Stimulated activated CD8-positive, alpha-beta memory T cell treated with anti-CD3 and anti-CD28 coated beads, Interleukin-4, amount 100 ng/mL, for 48 hours (primary cell): ENCODE data around the gene ACOT12.
"Not testable (repeated sequence)": the region's sequence is repeated elsewhere in the genome, so short reads cannot be mapped to it uniquely, and the experiment has no call there.

Experiments
- DNase-seq: peaks from one replicate; pipeline ENCODE4 v3.0.0-alpha.2; 2020

The ACOT12 gene

DNA sequence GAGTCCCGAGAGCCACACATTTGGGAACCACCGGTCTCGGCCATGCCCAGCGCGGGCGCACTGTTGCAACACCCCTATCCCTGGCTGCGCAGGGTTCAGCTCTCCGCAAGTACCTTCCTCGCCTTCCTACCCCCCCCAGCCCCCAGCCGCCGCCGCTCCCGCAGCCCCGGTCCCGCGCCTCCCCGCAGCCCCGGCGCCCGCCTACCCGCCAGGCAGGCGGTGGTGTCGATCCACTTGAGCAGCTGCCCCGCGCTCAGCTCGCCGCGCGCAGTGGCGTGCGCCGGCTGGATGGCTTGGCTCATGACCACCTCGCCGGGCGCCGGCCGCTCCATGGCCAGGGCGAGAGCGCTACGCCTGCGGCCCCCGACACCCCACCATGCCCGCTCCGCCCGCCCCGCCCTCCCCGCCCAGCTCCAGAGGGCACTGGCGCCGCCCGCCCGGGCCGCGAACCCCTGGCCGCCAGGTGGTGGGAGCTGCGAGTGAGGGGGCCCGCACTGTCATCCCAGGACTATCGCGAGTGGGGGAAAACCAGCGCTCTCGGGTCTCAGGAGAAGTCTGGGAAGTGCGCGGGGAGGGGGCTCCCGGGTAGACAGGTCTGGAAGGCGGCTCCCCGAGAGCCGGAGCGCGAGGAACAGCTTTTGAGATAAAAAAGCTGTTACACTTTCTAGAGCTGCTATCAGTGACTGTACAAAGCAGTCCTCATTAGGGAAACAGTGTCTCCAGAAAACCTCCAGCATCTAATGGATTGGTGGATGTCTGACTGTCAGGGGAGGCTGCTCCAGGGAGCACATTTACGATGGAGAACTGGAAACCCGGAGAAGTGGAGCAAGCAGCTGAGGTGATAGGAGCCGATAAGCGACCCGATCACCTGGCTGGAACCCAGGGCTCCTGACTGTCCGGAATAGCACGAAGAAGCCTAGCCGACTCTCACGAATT lies at the start of gene ACOT12:
Gene ACOT12, minus strand, starts transcription at position 352 of the 936 bp plus-strand sequence. Its CDS starts 20 bp downstream, at position 332.
- no peak for DNase-seq

DNA sequence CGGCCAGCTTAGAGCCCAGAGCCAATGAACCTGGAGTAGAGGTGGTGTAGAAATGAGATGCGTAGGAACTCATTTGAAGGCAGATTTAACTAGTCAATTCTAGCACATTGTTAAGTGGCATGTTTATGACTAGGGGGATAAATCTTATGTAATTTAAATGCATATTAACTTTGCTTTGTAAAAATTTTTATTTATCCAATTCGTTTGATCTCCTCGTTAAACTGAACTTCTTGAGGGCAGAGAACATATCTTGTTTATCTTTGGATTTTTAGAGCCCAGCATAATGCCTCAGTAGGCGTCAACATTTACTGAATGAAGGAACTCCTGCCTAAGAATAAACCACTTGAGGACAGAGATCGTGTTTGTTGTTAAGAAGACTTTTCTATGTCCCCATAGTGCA lies 41.1 kb upstream of the ACOT12 start:
- no peak for DNase-seq

DNA sequence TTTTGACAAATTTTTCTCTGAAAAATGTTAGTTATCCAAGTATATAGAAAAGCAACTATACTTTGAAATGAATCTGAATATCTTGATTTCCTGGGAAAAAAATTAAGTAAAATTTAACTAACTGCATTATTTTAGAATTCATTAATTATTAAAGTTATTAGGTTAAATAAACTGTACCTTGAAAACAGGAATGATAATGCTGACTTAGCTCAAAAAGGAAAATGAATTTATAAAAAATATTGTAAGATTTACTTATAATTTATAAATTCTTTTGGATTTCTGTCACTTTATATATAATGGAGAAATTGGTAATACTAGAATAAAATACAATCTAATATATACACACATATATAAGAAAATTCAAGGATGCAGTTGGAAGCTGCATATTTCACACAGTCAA lies 36.1 kb upstream of the ACOT12 start:
- DNase-seq: no peak

DNA sequence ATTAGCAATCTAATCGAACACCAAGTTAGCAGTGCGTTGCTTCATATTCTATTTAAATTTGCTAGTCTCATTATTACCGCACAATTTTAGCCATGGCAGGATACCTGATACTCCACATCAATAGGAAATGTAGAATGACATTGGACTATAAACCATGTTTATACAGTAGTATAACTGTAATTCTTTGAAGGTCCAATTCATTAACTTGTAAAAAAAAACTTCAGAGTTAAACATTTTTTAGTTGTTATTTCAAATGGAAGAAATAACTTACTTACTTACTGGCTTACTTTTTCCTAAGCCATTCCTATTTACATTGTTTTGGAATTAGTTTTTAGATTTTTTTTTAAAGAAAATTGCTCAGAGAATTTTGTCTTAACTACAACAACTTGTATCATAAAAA lies 35.4 kb upstream of the ACOT12 start:
- no peak for DNase-seq

DNA sequence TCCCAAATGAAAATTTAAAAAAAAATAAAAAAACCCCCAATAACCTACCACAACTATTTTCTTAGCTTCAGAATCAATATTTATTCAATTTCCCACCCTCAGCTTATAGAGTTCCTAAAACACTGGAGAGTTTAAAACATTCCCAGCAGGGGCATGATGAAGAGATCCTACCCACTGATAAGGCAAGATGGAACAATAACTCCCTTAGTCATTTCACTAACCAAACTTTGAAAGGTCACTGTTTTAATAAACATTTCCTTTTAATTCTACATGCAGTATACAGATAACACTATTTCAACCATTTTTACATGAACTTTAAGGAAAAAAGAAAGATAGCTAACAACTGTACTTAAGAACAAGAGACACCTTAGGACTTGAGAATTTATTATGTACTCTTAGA lies 34.9 kb upstream of the ACOT12 start:
- no peak for DNase-seq

DNA sequence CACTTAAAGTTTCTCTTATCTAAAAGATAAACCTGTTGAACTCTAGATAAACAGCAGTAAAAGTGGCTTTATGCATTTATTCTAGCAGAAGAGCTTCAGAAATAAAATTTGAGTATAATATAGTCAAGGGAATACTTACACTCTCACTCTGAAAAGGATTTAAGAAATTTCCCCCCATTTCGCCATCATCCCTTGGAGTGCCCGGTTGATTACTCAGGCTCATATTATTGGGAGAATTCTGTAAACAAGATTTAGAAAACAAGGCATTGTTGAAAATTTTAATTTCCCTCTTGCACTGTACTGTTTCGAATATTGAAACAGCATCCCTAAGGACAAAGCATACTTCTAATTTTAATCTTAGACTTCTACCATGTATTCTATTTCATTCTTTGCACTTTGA lies 34.5 kb upstream of the ACOT12 start:
- no peak for DNase-seq

DNA sequence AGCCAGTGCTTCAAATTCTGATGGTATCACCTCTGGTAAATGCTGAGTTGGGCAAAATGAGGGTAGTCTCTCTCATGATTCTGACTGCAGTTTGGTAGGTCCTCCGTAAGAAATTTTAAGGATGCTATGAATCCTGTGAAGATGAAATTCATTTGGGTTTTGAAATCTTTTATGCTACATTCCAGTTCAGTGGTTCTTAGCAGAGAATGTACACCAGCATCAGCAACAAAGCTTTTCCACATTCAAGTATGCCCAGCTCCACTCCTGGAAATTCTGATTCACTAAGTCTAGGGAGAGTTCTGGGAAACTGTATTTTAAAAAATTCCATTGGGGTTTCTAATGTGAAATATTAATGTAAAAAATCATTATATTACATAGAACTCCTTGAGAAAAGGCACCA lies 33.6 kb upstream of the ACOT12 start:
- DNase-seq: no peak

DNA sequence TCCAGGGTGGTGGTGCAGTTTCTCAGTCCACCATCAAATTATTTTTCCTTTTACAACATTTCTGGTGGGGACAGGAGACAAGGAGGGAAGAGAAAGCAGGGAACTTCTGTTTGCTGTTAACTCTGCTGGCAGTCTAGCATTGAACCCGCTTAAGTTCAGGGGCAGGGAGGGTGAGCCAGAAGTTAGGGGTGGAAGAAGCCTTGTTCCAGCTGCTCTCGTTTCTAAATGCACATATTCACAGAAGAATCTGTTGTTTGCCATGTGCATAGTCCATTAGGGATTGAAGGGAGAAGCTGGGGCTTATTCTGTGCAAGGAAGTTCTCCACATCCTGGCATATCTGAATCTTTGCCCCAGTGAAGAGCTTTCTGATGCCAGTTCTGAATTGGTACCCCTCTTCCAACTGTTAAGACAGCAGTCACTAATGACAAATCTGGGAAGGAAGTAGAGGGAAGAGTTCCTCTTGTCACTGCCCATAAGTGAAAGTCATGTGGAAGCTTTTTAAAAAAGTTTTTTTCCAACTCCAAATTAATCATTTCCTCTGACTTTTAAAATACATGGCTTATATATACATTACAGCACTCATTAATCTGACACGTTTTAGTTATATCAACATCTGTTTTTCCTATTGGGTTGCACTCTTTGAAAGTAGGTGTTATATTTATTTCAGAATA lies 32.6 kb upstream of the ACOT12 start:
- DNase-seq: no peak

DNA sequence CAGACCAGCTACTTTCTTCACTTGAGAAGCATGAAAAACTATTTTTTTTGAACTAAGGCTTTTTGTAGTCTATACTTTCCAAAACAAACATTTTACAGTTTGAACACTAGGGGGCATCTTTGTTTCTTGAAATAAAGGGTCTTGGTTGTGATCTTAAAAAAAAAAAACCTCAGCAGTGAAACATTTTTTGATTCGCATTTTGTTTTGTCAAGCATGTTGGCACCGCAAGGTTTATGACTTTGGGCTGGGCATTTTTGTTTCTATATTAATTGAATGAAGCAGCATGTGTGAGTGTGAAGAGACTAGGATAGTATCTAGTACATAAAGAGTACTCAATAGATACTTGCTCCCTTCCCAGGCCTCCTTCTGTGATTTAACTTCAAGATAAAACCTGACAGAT lies 31.6 kb upstream of the ACOT12 start:
- no peak for DNase-seq

DNA sequence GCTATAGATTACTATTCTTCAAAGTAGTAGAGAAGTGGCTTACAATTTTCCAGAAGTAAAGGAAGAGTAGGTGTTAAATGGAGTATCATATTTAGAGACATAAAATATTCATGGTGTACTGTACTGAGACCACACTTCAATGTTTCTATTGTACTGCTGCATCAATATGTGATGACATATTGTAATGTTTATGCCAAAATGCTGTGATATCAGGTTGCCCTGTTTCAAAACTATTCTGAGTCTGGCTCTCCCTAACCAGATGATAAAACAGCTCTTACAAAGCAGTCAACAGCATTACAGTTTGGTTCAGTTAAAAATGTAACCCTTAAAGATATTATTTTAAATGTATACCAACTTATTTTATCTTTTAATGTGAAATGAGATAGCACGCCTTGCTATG lies 30.8 kb upstream of the ACOT12 start:
- no peak for DNase-seq

DNA sequence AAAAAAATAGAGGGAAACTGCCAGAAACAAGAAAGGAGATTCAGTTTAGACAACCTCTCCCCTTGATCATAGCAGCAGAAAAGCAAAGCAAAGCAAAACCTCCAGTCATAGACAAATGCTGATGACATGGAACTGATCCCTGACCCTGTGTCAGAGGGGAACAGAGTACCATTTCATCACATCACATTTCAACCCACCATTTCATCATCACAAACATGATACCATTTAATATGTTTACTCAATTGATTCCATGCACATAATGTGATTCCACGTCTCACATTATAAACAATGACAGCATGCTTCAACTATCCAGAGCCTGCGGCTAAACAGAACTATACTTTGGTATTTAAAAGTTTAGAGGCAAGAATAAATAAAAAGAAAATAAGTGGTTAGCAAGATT lies 28.7 kb upstream of the ACOT12 start:
- DNase-seq: no peak

DNA sequence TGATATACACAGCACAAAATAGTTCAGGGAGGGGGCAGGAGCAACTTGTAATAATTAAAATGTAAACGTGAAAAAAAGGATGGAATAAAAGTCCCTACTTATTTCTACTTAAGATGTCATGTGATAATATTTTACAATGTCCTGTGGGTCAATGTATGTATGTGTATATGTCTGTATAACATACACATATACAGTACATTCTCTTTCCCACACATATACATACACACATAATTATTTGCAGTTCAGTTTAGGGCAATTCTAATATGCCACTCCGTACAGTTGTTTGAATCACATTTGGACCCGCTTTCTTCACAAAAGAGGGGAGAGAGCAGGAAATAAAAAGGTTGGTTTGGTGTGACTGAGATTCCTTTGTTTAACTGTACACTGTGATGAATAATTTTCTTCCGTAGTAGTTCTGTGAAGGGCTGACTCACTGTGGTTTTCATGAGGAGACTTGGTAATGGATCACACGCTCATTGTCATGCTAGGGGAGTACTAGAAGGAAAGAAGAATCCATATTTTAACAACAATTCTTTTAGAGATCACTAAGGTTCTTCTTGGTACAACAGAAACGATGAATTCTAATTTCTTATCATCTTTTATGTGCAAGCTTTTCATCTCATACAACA lies 26.2 kb upstream of the ACOT12 start:
- no peak for DNase-seq

DNA sequence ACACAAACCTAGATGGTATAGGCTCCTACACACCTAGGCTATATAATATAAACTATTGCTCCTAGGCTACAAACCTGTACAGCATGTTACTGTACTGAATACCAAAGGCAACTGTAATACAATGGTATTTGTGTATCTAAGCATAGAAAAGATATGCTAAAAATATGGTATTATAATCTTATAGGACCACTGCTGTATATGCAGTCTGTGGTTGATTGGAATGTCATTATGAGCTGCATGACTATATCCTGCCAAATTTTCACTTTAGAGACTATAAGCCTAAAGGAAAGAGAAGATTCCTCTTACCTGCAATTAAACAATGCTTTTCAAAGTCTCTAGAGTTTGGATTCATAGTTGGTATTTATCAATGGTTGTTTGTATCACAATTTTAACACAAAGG lies 24.7 kb upstream of the ACOT12 start:
- DNase-seq: no peak

DNA sequence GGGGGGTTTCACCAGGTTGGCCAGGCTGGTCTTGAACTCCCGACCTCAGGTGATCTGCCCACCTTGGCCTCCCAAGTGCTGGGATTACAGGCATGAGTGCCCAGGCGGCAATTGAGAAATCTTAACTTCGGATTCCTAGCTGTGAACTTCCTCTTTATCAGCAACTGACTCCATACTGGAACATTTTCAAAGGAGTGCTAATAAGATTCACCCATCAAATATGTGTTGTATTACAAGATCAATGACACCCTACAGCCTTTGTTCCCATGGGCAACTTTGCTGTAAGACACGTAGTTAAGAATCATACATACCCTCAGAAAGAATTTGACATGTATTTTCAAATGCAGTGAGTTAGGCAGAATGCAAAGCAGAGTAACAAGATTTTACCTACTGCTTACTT lies 23.1 kb upstream of the ACOT12 start:
- DNase-seq: no peak

DNA sequence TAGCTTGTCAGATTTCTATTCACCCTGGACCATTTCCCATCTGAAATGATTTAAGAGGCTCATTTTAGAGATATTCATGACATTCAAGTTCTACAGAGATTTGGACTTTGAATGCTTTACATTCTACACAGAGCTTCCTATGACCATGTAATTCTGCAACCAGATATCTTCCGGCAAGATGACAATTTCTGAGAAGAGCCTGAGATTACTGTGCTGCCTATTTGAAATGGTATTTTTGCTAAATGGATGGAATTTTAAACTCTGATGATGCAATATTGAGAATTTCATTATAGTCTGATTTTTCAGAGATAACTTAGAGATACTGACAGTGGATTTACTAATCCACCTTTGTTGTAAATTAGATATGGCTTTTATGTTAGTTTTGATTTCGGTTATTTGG lies 16.0 kb upstream of the ACOT12 start:
- DNase-seq: no peak

DNA sequence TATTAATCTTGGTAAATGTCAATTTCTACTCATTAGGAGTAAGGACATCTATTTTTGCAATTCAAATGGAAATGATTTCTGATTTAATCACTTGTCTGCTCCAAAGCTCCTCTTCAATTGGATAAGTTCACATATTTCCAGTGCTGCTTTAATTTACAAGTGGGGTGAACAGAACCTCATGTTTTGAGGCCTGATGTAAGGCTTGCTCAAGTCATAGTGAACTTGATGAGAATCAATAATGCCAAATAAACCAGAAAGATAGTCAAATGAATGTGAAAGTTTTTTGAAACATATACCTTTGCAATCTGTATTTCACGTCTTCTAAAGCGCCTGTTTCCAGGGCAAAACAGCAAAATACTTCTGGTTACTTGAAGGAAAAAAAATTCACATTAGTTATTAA lies 15.4 kb upstream of the ACOT12 start:
- no peak for DNase-seq

DNA sequence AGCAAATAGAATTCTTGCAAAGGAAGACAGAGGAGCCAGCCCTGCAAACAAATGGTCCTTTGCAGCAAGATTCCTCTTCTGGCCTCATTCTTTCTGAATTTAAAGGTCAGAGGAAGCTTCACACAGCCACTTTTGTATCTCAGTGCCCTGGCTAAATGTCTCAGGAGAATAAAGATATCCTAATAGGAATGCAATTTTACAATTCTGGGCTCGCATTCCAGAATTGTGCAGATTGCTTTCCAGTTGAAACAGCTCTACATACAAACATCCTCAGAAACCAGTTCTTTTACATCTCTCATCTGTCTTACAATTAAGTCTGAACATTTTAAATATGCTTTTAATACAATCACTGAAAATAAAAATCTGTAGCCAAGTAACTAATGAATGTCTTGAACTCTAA lies 14.6 kb upstream of the ACOT12 start:
- DNase-seq: no peak

DNA sequence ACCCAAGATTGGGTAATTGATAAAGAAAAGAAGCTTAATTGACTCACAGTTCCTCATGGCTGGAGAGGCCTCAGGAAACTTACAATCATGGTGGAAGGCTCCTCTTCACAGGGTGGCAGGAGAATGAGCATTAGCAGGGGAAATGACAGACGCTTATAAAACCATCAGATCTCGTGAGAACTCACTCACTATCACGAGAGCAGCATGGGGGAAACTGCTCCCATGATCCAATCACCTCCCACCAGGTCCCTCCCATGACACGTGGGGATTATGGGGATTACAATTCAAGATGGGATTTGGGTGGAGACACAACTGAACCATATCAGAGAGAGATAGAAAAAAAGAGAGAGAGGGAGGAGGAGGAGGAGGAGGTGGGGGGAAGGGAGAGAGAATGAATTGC lies 13.9 kb upstream of the ACOT12 start:
- DNase-seq: not testable (repeated sequence)

DNA sequence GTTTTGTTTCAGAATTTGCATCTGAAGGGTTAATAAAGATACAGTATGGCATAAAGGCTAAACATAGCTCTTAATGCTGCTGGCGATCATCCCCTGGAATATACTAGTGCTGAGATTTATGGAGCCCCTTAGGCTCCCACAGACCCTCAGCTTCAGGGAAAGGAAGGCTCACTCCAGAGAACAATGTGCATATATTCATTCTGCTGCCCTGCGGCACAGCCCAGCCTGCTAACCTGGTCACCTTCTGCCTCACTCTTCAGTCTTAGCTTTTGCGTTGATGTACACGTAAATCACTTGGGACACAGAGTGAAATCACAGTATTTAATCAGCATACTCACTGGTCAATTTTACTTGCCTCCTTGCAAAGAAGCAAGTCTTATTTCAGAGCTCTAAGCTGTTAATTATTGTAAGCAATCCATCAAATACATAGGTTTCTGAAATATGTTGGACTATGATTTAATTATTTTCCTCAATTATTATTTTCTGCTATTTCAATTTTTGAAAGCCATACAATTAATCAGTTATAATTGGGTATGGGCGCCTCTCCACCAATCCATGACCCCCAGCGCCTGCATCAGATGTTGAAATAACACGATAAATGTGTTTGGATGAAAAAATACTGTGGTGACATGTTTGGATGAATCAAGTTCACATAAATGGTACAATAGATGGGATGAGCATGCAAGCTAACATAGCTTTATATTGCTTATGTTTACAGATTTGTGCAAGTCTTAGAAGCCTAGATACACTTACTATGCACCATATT lies 11.4 kb upstream of the ACOT12 start:
- DNase-seq: no peak

DNA sequence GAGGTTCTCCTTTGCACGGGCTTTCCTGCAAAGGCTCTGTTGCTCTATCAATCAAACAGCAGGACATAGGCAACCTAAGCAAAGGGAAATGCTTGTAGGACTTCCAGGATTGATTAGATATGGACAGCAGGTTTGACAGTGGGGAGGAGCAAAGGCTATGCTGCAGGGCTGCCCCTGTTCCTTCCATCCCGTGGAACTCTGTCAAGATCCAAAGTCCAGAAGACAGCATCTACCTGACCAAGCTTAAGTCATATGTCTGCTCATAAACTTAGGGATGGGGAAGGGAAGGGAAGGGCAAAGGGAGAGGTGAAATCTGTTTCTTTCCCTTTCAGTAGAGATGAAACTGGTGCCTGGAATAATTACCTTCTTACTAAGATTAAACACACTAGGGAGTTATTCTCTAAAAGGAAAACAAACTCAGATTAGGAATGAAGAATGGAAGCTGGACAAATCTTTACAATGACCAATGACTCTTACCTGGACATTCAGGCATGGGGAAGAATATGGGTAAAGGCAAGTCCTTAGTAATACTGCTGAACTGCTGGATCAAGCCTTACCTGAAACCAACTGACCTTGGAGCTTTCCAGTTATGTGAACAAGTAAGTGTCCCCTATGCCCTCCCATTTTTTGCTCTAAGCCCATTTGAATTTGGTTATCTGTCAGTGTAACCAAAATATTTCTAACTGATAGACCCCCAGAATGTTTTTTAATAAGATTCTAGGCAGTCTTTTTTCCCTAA lies 8.4 kb upstream of the ACOT12 start:
- no peak for DNase-seq

DNA sequence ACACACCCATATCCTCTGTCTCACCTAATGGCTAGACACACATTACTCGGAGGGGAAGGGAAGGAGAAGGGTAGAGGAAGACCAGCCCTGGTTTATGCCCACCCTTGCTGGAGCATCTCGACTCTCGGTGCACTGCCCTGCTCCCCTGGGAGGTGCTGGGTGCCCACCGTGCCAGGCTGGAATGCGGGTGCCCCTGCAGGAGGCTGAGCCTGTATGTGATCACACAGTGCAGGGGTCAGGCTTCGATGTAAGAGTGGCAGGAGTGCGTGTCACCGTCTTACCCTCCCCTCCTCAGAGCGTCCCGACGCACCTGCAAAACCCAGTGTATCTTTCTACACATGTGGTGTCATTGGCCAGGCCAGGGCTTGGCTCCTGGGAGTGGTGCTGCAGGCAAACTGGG lies 7.3 kb upstream of the ACOT12 start:
- DNase-seq: no peak

DNA sequence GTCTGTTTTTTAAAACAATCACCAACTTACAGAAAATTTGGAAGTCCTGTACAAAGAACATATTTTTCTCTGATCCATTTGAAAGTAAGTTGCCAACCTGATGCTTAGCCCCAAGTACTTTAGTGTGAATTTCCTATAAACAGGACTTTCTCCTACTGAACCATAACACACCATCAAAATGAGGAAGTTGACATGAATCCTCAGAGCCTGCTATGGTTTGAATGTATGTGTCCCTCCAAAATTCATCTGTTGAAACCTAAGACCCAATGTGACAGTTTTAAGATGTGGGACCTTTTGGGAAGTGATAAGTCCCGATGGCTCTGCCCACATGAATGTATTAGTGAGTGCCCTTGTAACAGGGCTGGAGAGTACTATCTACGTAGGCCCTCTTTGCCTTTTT lies 6.4 kb upstream of the ACOT12 start:
- DNase-seq: no peak

DNA sequence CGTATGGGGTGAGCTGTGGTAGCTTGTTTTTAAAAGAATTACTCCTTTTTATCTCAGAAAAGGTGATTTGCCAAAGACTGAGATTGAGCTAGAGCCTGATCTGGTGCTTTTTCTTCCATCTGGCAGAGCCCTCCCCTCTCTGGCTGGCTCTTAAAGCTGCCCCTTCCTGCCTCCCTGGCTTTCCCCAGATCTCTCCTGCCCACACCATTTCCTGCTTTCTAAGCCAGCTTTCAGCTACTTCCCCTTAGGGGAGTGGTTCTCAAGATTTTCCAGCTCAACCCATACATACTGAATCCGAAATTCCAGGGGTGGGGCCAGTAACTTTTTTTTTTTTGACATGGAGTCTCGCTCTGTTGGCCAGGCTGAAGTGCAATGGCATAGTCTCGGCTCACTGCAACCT lies 4.8 kb upstream of the ACOT12 start:
- DNase-seq: no peak
